Stimulated activated CD4-positive, alpha-beta T cell treated with anti-CD3 and anti-CD28 coated beads, TNF-alpha, amount 100 ng/mL, for 48 hours (primary cell): Measurements from ENCODE around the gene DMBT1.

ENCODE experiments used
- DNase-seq, 3 donors: peaks; one replicate each; pipeline ENCODE4 v3.0.0-alpha.2; 2020; ENCODE audit warnings: low read depth in 3 of 3

DMBT1 gene

GRCh38 chr10:122669842-122670241 lies 109.3 kb downstream of the DMBT1 start:
- DNase-seq = no peak

- no peak for DNase-seq
These were observed 110.8 kb downstream of the DMBT1 start for GRCh38 chr10:122671355-122671754.

GRCh38 chr10:122672655-122673054 lies 112.1 kb downstream of the DMBT1 start:
- DNase-seq = no peak

GRCh38 chr10:122673269-122673668 lies 112.7 kb downstream of the DMBT1 start:
- DNase-seq = no peak

- no peak for DNase-seq
These were observed 113.2 kb downstream of the DMBT1 start for GRCh38 chr10:122673731-122674130.

GRCh38 chr10:122674781-122675180 lies 114.2 kb downstream of the DMBT1 start:
- DNase-seq = no peak

GRCh38 chr10:122675278-122675677 lies 114.7 kb downstream of the DMBT1 start:
- no peak for DNase-seq

- no peak for DNase-seq
These were observed 117.7 kb downstream of the DMBT1 start for GRCh38 chr10:122678266-122678665.

- no peak for DNase-seq
These were observed 122.0 kb downstream of the DMBT1 start for GRCh38 chr10:122682522-122682921.

GRCh38 chr10:122688293-122688989 lies 127.9 kb downstream of the DMBT1 start:
- DNase-seq = no peak

GRCh38 chr10:122689146-122689820 lies 128.7 kb downstream of the DMBT1 start:
- no peak for DNase-seq

- DNase-seq = no peak
These were observed 132.2 kb downstream of the DMBT1 start for GRCh38 chr10:122692744-122693143.
